Keratinocyte (primary cell): ENCODE data around the gene RNASE8. TPM values are rescaled to one million over a fixed set of nuclear protein-coding genes. Genes with fewer than 3 reads are reported as not detected.

Experiments
- DNase-seq: peaks from one replicate; pipeline ENCODE4 v3.0.0-alpha.2; 2011; ENCODE audit warnings: low read depth, missing footprints, low spot score
- FAIRE-seq: peaks from 2 replicates; lab custom pipeline; 2011; peaks lifted over from hg19 to GRCh38; lab: Jason Lieb, UNC
- H2AFZ ChIP-seq: 2 replicates; pipeline ENCODE4 v1.6.0; 2012; ENCODE audit warnings: low read length, control low read depth, inconsistent platforms; ENCODE audit not compliant: control insufficient read depth
- H3K27ac ChIP-seq: 2 replicates; pipeline ENCODE4 v1.5.1; 2011; ENCODE audit warnings: low read length; ENCODE audit not compliant: control insufficient read depth, insufficient read depth
- H3K27me3 ChIP-seq: 3 replicates; pipeline ENCODE4 v1.6.0; 2011; ENCODE audit warnings: low read length; ENCODE audit not compliant: control insufficient read depth, insufficient read depth; ENCODE audit errors: extremely low read depth
- H3K36me3 ChIP-seq, 2 experiments: 2 replicates in 1 of 2; 3 replicates in 1 of 2; pipeline ENCODE4 v1.5.1; 2011; ENCODE audit warnings: low read length in 2 of 2, mild to moderate bottlenecking in 1 of 2; ENCODE audit not compliant: control insufficient read depth in 2 of 2, insufficient read depth in 2 of 2; ENCODE audit errors: extremely low read depth in 1 of 2
- H3K4me1 ChIP-seq: 3 replicates; pipeline ENCODE4 v1.5.1; 2011; ENCODE audit warnings: low read length; ENCODE audit not compliant: control insufficient read depth, insufficient read depth; ENCODE audit errors: extremely low read depth
- H3K4me2 ChIP-seq: 3 replicates; pipeline ENCODE4 v1.6.0; 2011; ENCODE audit warnings: low read depth, low read length; ENCODE audit not compliant: control insufficient read depth, insufficient read depth; ENCODE audit errors: extremely low read depth
- H3K4me3 ChIP-seq, 3 experiments: fragments of 200-600 bp in 1 of 3; sonication (generic) in 1 of 3; 2 replicates in 2 of 3; 3 replicates in 1 of 3; pipeline ENCODE4 v1.5.1; 2011 to 2016; ENCODE audit warnings: low read length in 3 of 3, mild to moderate bottlenecking in 3 of 3, control low read depth in 2 of 3, inconsistent platforms in 1 of 3, low read depth in 1 of 3, mixed read lengths in 1 of 3, mixed run types in 1 of 3, moderate library complexity in 1 of 3; ENCODE audit not compliant: control insufficient read depth in 2 of 3, insufficient read depth in 2 of 3; ENCODE audit errors: extremely low read depth in 1 of 3
- H3K79me2 ChIP-seq: 2 replicates; pipeline ENCODE4 v1.6.0; 2012; ENCODE audit warnings: low read length; ENCODE audit not compliant: control insufficient read depth, insufficient read depth
- H3K9ac ChIP-seq: 3 replicates; pipeline ENCODE4 v1.6.0; 2011; ENCODE audit warnings: low read length; ENCODE audit not compliant: control insufficient read depth, insufficient read depth; ENCODE audit errors: extremely low read depth
- H3K9me1 ChIP-seq: 3 replicates; pipeline ENCODE4 v1.6.0; 2011; ENCODE audit warnings: low read length; ENCODE audit not compliant: control insufficient read depth, insufficient read depth; ENCODE audit errors: extremely low read depth
- H3K9me3 ChIP-seq: 2 replicates; pipeline ENCODE4 v1.5.1; 2012; ENCODE audit warnings: low read depth, low read length; ENCODE audit not compliant: control insufficient read depth
- H4K20me1 ChIP-seq: 3 replicates; pipeline ENCODE4 v1.6.0; 2011; ENCODE audit warnings: low read length; ENCODE audit not compliant: control insufficient read depth, insufficient read depth; ENCODE audit errors: extremely low read depth
- EZH2 ChIP-seq: IDR thresholded peaks from one replicate; pipeline ENCODE4 v1.6.1; 2012; ENCODE audit warnings: inconsistent platforms, mild to moderate bottlenecking, low read length, moderate library complexity
- dilution Hi-C: fragments of 300-500 bp; cut with MboI; formaldehyde crosslinking; loops from one replicate; pipeline ENCODE4 v1.7.0; 2020; ENCODE audit warnings: low sequenced_read_pairs; ENCODE audit not compliant: extremely low pct_ligation_motif_present
- polyA plus RNA-seq, 5 experiments: library from polyadenylated mRNA; depleted of rRNA in 3 of 5; stranded (reverse) in 3 of 5; stranded (forward) in 1 of 5; unstranded in 1 of 5; fragments of >200 nt; gene quantifications; 1 replicate in 1 of 5; 2 replicates in 3 of 5; 3 replicates in 1 of 5; pipeline versions ENCODE4 v1.2.1 to v1.2.3, GENCODE V29; 2011 to 2012; ENCODE audit warnings: missing spikeins in 2 of 5, low read depth in 1 of 5, low replicate concordance in 1 of 5
- TF ChIP-seq, protein P1 (sequence below), 3 experiments: IDR thresholded peaks in 1 of 3; conservative IDR thresholded peaks in 1 of 3; optimal IDR thresholded peaks in 1 of 3; 2 replicates in 2 of 3; 3 replicates in 1 of 3; pipeline versions ENCODE3 to v1.5.1; 2011; ENCODE audit warnings: low read length in 3 of 3, mild to moderate bottlenecking in 3 of 3, moderate library complexity in 2 of 3, control low read depth in 1 of 3, inconsistent platforms in 1 of 3; ENCODE audit not compliant: insufficient read depth in 2 of 3; ENCODE audit errors: extremely low read depth in 1 of 3

Gene RNASE8
- polyA plus RNA-seq, 1 donor (not counting 4 experiments of a cell fraction or from before 2014, with no cell fraction given) = not detected

DNA sequence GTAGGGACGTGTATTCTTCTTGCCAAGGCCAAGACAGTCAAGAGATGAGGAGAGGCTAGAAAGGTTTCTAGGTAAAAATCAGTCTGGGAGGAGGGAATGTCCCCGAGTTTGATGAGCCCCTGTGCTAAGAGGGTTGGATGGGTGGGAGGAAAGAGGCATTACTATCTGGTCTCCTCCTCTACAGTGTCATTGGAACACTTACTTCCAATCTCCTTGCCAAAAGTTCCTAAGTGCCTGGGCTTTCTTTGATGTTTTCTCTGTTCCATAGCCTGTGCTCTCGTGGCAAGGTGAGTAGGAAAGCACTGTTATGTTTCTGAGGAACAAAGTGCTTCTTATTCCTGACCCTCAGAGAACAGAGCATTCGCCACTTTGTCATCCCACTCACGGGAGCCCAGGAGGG lies 22.9 kb upstream of the RNASE8 start, which contains the start of gene RNASE13:
RNASE13 (minus strand) TSS at position 101 of the 400 bp plus-strand sequence. CDS start 519 bp downstream, outside the sequence.
- Histone ChIP-seq H3K36me3 (no peaks in the 10 kb centered on the region), H3K9me1 (no peaks in the 10 kb centered on the region), H3K9ac (no peak within 1 kb of the TSS), H4K20me1 (no peaks in the 10 kb centered on the region), H3K4me3 (no peak within 1 kb of the TSS), H3K9me3 (no peaks in the 10 kb centered on the region), H3K79me2 (no peaks in the 10 kb centered on the region), H2AFZ (no peak within 1 kb of the TSS), H3K27me3 (peaks cover 3% of the 10 kb centered on the region), H3K27ac (no peak within 1 kb of the TSS), H3K4me1 (peaks cover 12% of the 10 kb centered on the region), H3K4me2 (no peak within 1 kb of the TSS)
- FAIRE-seq (no peak), DNase-seq (no peak)
- dilution Hi-C loops = no loop called here
- TF ChIP-seq, protein P1, sequence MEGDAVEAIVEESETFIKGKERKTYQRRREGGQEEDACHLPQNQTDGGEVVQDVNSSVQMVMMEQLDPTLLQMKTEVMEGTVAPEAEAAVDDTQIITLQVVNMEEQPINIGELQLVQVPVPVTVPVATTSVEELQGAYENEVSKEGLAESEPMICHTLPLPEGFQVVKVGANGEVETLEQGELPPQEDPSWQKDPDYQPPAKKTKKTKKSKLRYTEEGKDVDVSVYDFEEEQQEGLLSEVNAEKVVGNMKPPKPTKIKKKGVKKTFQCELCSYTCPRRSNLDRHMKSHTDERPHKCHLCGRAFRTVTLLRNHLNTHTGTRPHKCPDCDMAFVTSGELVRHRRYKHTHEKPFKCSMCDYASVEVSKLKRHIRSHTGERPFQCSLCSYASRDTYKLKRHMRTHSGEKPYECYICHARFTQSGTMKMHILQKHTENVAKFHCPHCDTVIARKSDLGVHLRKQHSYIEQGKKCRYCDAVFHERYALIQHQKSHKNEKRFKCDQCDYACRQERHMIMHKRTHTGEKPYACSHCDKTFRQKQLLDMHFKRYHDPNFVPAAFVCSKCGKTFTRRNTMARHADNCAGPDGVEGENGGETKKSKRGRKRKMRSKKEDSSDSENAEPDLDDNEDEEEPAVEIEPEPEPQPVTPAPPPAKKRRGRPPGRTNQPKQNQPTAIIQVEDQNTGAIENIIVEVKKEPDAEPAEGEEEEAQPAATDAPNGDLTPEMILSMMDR (optimal IDR thresholded peaks at IDR 0.05 in 1 of 3, IDR thresholded peaks at IDR 0.05 in 1 of 3, conservative IDR thresholded peaks at IDR 0.05 in 1 of 3; ENCODE audit: extremely low read depth in 1 of 3, insufficient read depth in 2 of 3, low read length in 3 of 3) = no peak
- no peak for TF ChIP-seq EZH2

DNA sequence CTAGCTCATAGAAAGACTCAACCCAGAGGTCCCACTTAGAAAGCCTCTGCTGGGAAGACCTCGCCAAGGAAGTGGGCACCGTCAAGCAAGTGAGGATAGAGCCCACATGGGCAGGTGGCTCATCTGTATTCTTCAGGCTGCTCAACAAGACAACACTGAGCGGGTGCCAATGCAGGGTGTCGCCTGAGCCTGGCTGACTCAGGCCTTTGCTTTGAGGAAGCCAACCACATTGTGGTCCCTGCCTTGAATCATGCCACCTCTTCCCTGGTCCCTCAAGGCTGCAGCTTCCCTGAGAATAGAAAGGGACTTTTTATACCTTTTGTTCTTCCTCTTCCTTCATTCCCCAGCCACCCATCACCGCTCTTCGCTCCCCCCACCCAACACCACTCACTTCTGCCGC lies 20.9 kb upstream of the RNASE8 start:
- no peaks in the 10 kb centered on the region for H3K79me2 ChIP-seq
- no peak for DNase-seq
- no peaks in the 10 kb centered on the region for H3K9me3 ChIP-seq
- no peak overlapping the region for H3K4me2 ChIP-seq
- no peak overlapping the region for H3K9ac ChIP-seq
- H3K4me3 ChIP-seq = no peak overlapping the region
- H3K27me3 ChIP-seq = no peaks in the 10 kb centered on the region
- no peaks in the 10 kb centered on the region for H3K36me3 ChIP-seq
- H3K4me1 ChIP-seq = peaks cover 32% of the 10 kb centered on the region
- no peaks in the 10 kb centered on the region for H4K20me1 ChIP-seq
- dilution Hi-C loops = no loop called here
- no peak overlapping the region for H2AFZ ChIP-seq
- no peak overlapping the region for H3K27ac ChIP-seq
- FAIRE-seq = no peak
- TF ChIP-seq, protein P1 (optimal IDR thresholded peaks at IDR 0.05 in 1 of 3, IDR thresholded peaks at IDR 0.05 in 1 of 3, conservative IDR thresholded peaks at IDR 0.05 in 1 of 3; ENCODE audit: extremely low read depth in 1 of 3, insufficient read depth in 2 of 3, low read length in 3 of 3) = no peak
- no peak for TF ChIP-seq EZH2
- no peaks in the 10 kb centered on the region for H3K9me1 ChIP-seq
